Measurements from ENCODE around the gene APOA1.
"Not testable (repeated sequence)": the region's sequence is repeated elsewhere in the genome, so short reads cannot be mapped to it uniquely, and the experiment has no call there.

APOA1 gene

GRCh38 chr11:116813781-116814471 is 23.5 kb downstream of the APOA1 start:
- DNase-seq (ENCODE audit: low read depth) = no peak

- DNase-seq (ENCODE audit: low read depth) = no peak
Measured at GRCh38 chr11:116813170-116813569, 24.3 kb downstream of the APOA1 start.

GRCh38 chr11:116812109-116812508 is 25.3 kb downstream of the APOA1 start:
- DNase-seq (ENCODE audit: low read depth) = no peak

GRCh38 chr11:116811194-116811593 is 26.2 kb downstream of the APOA1 start:
- DNase-seq (ENCODE audit: low read depth) = no peak

- DNase-seq (ENCODE audit: low read depth) = no peak
Measured at GRCh38 chr11:116808262-116809175, 28.9 kb downstream of the APOA1 start.

- no peak for DNase-seq (ENCODE audit: low read depth)
Measured at GRCh38 chr11:116807601-116808261, 29.7 kb downstream of the APOA1 start.

- no peak for DNase-seq (ENCODE audit: low read depth)
Measured at GRCh38 chr11:116804001-116804400, 33.4 kb downstream of the APOA1 start.

- not testable (repeated sequence) for DNase-seq (ENCODE audit: low read depth)
Measured at GRCh38 chr11:116801662-116802061, 35.8 kb downstream of the APOA1 start.

GRCh38 chr11:116800610-116801009 is 36.8 kb downstream of the APOA1 start:
- DNase-seq (ENCODE audit: low read depth) = no peak

- no peak for DNase-seq (ENCODE audit: low read depth)
Measured at GRCh38 chr11:116798368-116798767, 39.1 kb downstream of the APOA1 start.

- DNase-seq (ENCODE audit: low read depth) = no peak
Measured at GRCh38 chr11:116797816-116798215, 39.6 kb downstream of the APOA1 start.

GRCh38 chr11:116796548-116796947 is 40.9 kb downstream of the APOA1 start:
- DNase-seq (ENCODE audit: low read depth) = no peak

- DNase-seq (ENCODE audit: low read depth) = no peak
Measured at GRCh38 chr11:116794851-116795250, 42.6 kb downstream of the APOA1 start.

GRCh38 chr11:116793772-116794097 is 43.7 kb downstream of the APOA1 start:
- no peak for DNase-seq (ENCODE audit: low read depth)

- no peak for DNase-seq (ENCODE audit: low read depth)
Measured at GRCh38 chr11:116792869-116793771, 44.3 kb downstream of the APOA1 start.

GRCh38 chr11:116792144-116792868 is 45.1 kb downstream of the APOA1 start:
- DNase-seq (ENCODE audit: low read depth) = no peak

- DNase-seq (ENCODE audit: low read depth) = no peak
Measured at GRCh38 chr11:116791813-116792143, 45.6 kb downstream of the APOA1 start, which contains the start of gene APOA5. Gene APOA5 (minus strand): TSS chr11:116791879. CDS start chr11:116791860, 19 bp downstream.

GRCh38 chr11:116791002-116791812 is 46.2 kb downstream of the APOA1 start:
- DNase-seq (ENCODE audit: low read depth) = peak; percentile 57

GRCh38 chr11:116790167-116791001 is 47.0 kb downstream of the APOA1 start:
- DNase-seq (ENCODE audit: low read depth) = no peak

Measured in activated T-helper 9 cell treated with anti-CD3 and anti-CD28 coated beads, Interleukin-2, amount 50 U/mL, for 16 hours (primary cell).